Stimulated activated CD8-positive, alpha-beta memory T cell treated with anti-CD3 and anti-CD28 coated beads, Interleukin-15, amount 100 ng/mL, for 1 hour (primary cell): ENCODE results near the gene ST3GAL3.

Experiments used
- DNase-seq: peaks from one replicate; pipeline ENCODE4 v3.0.0-alpha.2; 2020; ENCODE audit warnings: low read depth

The ST3GAL3 gene

DNA sequence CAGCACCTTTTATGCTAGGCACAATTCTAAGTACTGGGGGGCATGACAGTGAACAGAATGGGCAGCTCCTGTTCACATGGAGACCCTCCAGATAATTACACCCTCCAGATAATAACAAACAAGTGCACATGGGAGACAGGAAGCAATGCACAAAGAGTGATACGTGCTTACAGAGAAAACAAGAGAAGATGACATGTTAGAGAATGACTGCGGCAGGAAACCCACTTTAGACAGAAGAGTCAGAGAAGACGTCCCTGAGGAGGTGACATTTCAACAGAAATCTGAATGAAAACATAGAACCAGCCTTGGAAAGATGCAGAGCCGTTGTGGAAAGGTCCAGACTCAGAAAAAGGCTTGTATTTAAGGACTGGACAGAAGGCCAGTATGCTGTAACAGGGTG is 171.5 kb downstream of the ST3GAL3 start:
- no peak for DNase-seq

DNA sequence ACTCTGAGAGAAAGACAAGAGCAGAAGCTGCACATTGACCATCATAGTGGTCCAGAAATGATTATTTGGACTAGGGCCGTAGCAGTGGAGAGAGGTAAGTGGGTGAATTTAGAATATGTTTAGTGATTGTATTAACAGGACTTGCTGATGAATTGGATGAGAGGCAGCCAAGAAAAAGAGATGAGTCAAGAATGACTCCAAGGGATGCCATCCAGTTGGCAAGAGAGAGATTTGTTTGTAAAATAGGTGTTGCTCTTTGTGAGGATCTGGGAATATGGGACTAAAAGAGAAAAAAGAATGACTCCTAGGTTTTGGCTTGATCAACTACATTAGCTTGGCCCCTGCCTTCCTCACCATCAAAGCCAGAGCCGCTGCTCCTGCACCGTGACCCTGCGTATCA is 172.1 kb downstream of the ST3GAL3 start:
- no peak for DNase-seq

DNA sequence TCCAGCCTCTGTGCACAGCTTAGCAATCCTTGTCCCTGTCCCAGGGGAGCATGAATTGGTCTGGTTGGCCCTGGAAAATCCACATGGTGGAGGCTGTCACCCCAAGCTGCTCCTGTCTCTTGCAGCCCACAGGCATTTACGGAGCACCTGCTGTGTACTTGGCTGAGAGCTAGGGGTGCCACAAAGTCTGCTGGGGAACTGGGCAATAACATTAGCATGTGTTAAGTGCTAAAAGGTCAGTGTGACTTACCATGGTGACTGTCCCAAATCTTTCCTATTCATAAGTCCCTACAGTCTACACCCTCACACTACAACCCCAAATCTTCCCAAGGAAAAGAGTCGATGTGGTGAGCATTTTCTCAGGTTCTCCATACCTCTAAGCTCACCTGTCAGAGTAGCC is 172.7 kb downstream of the ST3GAL3 start:
- no peak for DNase-seq

- DNase-seq, result no peak
These were observed 173.3 kb downstream of the ST3GAL3 start for GRCh38 chr1:43880604-43881003.

DNA sequence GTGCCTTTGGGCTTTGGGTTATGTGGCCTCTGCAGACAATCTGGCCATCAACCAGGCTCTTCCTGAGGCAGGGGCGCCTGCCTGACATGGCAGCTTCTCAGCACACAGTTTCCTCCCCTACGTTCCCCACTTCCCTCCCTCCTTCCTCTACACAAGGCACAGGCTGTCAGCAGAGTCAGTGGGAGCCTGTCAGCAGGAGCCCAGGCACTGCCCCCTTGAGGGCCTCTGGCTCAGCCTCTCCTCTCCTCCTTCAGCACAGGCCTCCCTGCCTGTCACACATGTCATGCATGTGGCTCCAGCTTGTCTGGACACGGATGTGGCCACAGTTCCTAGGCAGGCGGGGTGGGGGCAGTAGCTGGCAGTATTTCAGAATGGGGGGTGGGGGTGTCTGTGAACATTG is 174.1 kb downstream of the ST3GAL3 start:
- DNase-seq, result no peak

GRCh38 chr1:43882763-43883162 is 175.4 kb downstream of the ST3GAL3 start:
- no peak for DNase-seq

DNA sequence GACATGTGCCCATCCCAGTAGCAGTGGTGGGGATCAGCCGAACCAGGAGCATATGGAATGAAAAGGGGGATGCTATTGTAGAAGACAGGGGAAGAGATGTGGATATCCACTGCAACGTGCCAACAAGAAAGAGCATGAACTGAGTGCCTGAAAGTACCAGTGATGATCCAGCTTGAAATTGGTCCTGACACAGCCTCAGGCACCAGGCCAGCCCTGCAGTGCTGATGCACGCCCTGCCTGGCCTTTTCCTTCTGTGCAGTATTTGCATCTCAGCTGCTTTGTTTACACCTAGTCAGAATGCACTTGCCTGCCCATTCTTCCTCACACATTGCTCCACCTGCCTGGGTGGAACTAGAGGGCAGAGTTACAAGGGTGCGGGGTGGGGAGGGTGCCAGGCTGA is 176.0 kb downstream of the ST3GAL3 start:
- DNase-seq, result no peak

DNA sequence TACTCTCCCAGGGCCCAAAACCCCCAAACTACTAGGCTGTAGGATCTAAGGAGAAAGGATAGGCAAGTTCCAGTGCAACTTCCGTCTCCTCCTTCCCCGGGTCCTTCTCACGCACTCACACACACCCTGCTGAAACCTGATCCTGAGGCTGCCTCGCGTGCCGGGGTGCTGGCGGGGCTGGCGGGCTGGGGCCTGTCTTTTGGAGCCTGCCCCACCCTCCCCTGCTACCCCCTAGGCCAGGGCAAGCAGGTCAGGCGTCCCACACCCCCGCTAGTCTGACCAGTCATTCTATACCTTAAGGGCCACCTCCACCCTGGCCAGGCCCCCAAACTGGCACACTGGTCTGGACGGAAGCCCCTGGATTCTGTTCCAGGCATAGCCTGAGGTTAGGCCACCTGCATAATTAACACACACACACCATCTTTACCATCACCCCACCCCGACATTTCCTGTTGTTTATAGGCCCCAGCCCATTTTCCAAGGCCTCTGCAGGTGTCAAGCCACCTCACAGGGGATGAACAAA is 178.0 kb downstream of the ST3GAL3 start:
- DNase-seq, result no peak

DNA sequence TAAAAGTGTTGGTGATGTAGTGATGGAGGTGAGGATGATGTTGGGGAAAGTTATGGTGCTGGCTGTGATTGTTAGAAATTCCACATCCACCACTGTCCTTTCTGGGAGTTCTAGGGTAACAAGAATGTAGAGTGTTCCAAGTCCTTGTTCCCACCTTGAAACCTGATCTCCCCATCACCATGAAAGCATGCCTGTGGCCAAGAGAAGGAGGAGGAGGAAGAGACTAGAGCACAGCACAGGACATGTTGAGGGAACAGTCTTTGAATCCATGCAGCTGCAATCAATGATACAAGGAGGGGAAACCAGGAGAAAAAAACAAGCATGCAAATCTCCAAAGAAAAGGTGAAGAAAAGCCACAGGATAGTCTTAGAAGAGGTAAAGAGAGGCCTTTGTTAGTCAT is 180.4 kb downstream of the ST3GAL3 start:
- DNase-seq, result no peak

DNA sequence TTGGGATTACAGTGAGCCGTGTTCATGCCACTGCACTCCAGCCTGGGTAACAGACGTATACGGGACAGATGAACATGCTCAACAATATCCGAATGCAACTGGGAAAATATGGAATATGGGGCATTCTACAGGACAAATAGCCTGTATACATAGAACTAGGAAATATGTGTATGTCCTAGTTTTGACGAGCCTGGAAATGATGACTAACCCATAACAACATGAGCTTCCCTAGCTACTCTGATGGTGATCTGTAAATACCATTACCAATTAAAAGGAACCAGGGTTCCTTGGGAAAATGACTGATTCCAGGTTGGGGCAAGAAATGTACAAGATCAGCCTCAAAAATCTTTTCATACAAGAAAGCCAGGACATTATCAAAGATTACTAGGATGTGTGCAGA is 183.5 kb downstream of the ST3GAL3 start:
- DNase-seq, result no peak

DNA sequence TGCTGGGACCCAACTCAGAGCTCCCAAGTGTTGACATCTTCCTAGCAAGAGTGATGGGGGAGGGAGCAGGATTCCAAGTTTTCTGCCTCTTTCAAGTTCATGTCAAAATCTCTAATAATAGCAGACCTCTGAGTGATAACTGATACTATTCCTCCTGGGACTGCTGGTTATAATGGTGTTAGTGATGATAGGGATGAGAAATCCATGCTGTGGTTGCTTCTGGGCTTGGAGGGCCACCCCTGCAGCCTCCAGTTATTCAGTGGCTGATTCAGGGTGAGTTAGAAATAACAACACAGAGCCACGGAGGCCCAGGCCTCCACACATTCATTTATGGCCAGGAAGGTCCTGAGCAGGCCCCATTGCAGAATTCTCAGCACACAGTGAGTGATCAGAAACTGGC is 185.7 kb downstream of the ST3GAL3 start:
- no peak for DNase-seq

- DNase-seq, result no peak
These were observed 191.6 kb downstream of the ST3GAL3 start for GRCh38 chr1:43898981-43899380.

GRCh38 chr1:43900386-43900785 is 193.1 kb downstream of the ST3GAL3 start:
- DNase-seq, result no peak

DNA sequence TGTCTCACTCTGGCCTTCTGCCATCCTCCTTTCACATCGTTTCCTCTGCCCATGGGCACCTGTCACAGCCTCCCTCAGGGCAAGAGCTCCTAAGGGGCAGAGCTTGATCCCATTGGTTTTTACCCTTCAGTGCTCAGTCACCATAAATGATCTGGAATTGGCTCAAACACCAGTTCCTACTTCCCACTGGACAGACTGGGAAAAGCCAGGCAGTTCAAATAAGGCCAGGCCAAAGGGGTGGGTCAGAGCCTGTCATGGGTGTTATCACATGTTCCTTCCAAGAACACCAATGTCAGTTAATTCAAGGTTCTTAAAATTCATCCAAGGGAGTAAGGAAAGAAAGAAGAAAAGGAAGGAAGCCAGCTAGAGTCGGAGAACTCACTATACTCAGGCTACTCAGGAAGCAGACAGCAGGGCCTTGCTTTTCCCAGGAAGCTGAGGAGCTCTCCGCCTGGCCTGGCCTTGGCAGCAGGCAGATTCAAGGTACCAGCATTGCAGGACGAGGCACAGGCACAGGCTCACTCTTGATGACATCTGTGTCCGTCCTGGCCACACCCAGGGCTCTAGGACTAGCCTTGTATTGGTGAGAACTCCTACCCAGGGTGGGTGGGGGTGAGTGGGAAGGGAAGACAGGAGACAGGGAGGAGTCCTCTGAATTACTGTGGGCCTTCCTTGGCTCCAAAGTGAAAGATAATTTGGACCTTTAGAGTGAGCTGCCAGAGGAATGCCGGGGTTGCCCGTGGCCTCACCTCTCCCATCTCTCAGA is 194.0 kb downstream of the ST3GAL3 start:
- DNase-seq, result no peak

GRCh38 chr1:43902058-43902831 is 194.9 kb downstream of the ST3GAL3 start:
- DNase-seq, result no peak

DNA sequence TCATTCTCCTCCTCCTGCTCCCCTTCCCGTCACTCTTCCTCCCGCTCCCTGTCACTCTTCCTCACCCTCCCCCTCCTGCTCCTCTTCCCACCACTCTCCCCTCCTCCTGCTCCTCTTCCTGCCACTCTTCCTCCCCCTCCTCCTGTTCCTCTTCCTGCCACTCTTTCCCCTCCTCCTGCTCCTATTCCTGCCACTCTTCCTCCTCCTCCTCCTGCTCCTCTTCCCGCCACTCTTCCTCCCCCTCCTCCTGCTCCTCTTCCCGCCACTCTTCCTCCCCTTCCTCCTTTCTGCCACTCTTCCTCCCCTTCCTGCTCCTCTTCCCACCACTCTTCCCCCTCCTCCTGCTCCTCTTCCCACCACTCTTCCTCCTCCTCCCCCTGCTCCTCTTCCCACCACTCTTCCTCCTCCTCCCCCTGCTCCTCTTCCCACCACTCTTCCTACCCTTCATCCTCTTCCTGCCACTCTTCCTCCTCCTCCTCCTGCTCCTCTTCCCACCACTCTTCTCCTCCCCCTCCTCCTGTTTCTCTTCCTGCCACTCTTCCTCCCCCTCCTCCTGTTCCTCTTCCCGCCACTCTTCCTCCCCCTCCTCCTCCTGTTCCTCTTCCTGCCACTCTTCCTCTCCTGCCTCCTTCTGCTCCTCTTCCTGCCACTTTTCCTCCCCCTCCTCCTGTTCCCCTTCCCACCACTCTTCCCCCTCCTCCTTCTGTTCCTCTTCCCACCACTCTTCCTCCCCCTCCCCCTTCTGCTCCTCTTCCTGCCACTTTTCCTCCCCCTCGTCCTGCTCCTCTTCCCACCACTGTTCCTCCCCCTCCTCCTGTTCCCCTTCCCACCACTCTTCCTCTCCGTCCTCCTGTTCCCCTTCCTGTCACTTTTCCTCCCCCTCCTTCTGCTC is 197.6 kb downstream of the ST3GAL3 start:
- DNase-seq, result no peak

- DNase-seq, result no peak
These were observed 200.9 kb downstream of the ST3GAL3 start for GRCh38 chr1:43908226-43908625.

DNA sequence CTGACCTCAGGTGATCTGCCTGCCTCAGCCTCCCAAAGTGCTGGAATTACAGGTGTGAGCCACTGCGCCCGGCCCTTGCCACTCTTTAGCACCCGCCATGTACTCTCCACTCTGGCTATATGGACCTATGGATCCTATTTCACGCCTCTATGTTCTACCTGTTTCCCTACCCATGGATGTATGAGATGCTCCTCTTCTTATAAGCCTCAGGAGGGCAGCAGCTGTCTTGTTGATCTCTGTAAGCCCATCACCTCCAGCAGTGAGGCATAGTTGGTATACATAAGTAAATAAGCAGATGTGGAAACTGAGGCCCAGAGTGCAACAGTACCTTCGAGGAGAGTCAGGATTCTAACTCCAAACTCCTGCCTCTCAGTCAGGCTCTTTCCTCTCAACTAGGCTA is 201.5 kb downstream of the ST3GAL3 start:
- no peak for DNase-seq

DNA sequence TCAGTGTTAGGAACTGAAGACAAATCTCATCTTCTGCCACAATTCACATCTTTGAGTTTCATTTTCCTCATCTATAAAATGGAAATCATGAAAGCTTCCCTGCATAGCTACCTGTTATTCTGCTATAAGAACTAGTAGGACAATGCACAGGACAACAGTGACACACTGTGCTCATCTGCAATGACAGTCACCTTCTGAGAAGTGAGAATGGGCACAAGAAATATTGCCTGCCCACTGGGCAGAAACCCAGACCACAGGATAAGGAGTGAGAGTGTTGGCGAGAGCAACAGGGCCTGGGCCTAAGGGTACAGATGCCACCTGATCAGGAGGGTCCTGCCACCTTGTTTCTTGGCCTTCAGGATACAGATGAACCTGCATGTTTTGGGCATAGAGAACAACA is 203.0 kb downstream of the ST3GAL3 start:
- DNase-seq, result no peak

- DNase-seq, result no peak
These were observed 205.3 kb downstream of the ST3GAL3 start for GRCh38 chr1:43912607-43913006.

DNA sequence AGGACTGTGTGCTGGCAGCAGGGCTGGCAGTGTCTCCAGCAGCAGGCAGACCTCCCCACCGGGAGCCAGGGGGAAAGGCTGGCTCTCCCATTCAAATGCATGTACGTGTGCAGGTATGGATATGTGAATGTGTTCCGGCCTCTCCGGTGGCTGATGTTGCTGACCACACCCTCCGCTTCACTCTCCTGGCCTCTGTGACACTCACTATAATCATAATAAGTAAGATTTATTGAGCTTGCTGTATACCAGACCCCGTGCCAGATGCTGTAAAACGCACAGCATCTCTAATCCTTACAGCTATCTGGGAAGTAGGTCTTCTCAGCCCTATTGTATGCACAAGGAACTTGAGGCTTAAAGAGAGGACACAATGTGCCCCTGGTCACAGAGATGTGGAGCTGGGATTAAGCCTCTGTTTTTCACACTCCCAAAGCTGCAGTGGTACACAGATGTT is 205.7 kb downstream of the ST3GAL3 start:
- DNase-seq, result no peak

- no peak for DNase-seq
These were observed 206.5 kb downstream of the ST3GAL3 start for GRCh38 chr1:43913666-43914360.
